ENCODE measurements around the gene CLEC18C.
"Not testable (repeated sequence)": the region's sequence is repeated elsewhere in the genome, so short reads cannot be mapped to it uniquely, and the experiment has no call there.

Gene CLEC18C

DNA sequence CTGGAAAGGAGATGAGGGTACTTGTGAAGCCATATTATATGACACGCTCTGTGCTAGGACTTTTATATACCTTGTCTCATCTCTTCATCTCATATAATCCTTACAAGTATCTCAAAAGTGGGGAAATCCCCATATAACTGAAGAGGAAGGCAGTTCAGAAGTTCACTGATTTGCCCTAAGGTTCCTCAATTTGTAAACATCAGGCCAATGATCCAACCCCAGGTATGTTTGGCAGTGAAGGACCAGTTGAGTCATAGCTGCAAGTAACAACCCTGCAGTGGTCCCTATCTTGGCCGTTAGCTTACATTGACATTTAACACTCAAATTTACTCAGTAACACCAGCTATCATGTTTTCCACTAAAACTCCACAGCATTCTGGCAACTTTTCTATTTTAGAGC is 45.0 kb downstream of the CLEC18C start:
- DNase-seq = not testable (repeated sequence)

DNA sequence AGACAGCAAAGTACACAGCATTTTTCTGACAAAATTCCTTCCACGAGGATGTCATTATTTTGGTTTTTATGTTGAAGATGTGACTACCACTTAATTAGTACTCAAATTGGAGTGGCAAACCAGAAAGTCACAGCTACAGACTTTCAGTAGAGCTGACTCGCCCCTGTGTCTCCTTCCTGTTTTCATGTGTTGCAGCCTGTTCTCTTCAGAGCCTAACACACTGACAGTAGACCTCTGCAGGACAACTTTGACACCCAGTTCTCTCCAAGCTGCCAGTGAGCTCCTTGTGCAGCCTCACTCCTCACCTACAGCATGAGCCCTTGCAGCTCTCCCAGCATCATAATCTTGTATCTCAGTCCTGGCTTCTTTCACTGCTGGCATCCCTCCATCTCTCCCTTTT is 49.0 kb downstream of the CLEC18C start:
- DNase-seq = not testable (repeated sequence)

DNA sequence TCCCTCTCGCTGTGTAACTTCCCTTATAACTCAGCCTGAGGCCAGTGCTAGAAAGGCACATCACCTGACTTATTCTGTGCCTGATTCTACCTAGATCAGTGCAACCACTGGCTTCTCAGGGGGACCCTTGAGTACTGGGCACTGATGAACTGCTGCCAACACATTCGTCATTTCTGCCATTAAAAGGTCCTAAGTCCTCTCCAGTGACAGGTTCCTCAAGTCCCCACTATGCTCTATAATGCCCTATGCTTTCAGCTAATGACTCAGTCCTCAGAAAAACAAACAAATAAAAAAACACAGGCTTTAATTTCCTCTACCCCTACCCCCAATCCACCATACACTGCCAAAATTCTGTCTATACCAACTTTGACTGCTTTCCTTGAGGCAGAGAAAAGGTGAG is 49.6 kb downstream of the CLEC18C start:
- DNase-seq = not testable (repeated sequence)

DNA sequence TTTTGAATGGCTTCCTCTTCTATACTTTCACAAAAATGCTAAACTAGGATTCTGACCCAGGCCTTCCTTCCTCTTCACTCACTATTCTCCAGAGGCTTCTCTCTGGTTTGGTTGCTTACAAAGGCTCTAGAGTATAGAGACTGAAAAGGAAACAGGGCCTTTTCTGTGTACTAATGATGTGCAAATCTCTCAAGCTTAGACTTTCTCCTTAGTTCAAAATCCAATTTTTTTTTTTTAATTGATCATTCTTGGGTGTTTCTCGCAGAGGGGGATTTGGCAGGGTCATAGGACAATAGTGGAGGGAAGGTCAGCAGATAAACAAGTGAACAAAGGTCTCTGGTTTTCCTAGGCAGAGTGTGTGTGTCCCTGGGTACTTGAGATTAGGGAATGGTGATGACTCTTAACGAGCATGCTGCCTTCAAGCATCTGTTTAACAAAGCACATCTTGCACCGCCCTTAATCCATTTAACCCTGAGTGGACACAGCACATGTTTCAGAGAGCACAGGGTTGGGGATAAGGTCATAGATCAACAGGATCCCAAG is 50.5 kb downstream of the CLEC18C start:
- not testable (repeated sequence) for DNase-seq

DNA sequence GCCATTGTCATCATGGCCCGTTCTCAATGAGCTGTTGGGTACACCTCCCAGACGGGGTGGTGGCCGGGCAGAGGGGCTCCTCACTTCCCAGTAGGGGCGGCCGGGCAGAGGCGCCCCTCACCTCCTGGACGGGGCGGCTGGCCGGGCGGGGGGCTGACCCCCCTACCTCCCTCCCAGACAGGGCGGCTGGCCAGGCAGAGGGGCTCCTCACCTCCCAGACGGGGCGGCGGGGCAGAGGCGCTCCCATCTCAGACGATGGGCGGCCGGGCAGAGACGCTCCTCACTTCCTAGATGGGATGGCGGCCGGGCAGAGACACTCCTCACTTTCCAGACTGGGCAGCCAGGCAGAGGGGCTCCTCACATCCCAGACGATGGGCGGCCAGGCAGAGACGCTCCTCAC is 51.1 kb downstream of the CLEC18C start:
- not testable (repeated sequence) for DNase-seq

DNA sequence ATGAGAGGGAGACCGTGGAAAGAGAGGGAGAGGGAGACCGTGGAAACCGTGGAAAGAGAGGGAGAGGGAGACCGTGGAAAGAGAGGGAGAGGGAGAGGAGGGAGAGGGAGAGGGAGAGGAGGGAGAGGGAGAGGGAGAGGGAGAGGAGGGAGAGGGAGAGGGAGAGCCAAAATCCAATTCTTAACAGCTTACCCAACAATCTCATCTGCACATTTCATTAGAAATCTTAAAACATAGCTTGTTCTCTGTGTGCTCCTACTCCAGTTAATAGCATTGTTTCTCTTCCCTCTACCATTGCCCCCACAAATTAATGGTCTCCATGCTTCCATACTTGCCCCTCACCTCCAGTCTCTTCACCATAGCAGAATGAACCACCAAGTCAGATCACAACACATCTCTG is 51.8 kb downstream of the CLEC18C start:
- DNase-seq = not testable (repeated sequence)

DNA sequence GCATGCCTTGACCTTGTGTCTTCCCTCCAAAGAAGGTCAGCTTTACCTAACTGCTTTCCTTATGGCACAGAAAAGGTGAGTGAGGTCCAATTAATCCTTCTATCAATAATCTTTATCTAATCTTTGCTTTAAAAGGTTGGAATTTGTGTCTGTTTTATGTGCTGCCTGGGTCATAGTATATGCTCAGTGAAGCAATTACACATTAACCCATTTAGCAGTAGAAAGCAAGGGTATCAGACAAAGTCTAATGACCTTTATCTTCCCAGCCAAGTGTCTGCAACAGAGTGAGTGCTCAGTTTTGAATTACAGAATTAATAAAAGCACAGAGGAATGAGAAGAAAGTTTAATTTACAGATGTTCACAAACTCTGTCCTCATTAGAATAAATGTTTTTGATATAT is 52.4 kb downstream of the CLEC18C start:
- DNase-seq = not testable (repeated sequence)

DNA sequence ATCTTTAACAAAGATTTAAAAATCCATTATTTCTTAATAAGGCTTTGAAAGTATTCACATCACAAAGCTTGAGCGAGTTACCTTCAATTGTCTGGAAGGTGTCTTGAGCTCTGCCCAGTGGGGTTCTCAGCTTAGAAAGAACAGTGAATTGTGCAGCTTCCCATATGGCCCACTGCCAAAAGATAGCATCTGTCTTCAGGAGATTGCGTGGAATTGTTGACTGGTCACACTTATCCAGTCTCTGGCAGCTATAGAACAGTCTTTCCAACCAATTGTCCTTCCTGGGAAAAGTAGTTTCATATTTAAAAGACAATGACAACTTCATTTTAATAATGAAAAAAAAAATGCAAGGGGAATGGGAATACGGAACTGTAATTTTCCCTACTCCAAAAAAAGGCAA is 58.2 kb downstream of the CLEC18C start:
- not testable (repeated sequence) for DNase-seq
